Breast epithelium (tissue), 4 donors: ENCODE data around the gene DGKQ. TPM values are rescaled to one million over a fixed set of nuclear protein-coding genes. Genes with fewer than 3 reads are reported as not detected.

ENCODE experiments used
- DNase-seq, 2 donors: peaks; one replicate each; pipeline ENCODE4 v3.0.0-alpha.2; 2019; ENCODE audit warnings: low spot score in 2 of 2
- H3K27ac ChIP-seq, 2 donors: fragments of 200-600 bp; sonication (generic) in 1 of 2; one replicate each; pipeline ENCODE4 v1.5.1; 2016 to 2019; ENCODE audit warnings: mild to moderate bottlenecking in 1 of 2
- H3K27me3 ChIP-seq, 2 donors: fragments of 200-600 bp; sonication (generic) in 1 of 2; one replicate each; pipeline versions ENCODE4 v1.5.1 to v1.6.0; 2017 to 2019; ENCODE audit warnings: control low read depth in 1 of 2, mild to moderate bottlenecking in 1 of 2
- H3K36me3 ChIP-seq: fragments of 200-600 bp; one replicate; pipeline ENCODE4 v1.5.1; 2019
- H3K4me1 ChIP-seq, 2 donors: fragments of 200-600 bp; sonication (generic); one replicate each; pipeline ENCODE4 v1.5.1; 2016 to 2019; ENCODE audit warnings: control low read depth in 1 of 2
- H3K4me3 ChIP-seq, 3 donors: fragments of 200-600 bp; sonication (generic); 1 replicate in 2 of 3; 2 replicates in 1 of 3; pipeline ENCODE4 v1.5.1; 2016 to 2019; ENCODE audit warnings: mild to moderate bottlenecking in 3 of 3, moderate library complexity in 2 of 3
- H3K9me3 ChIP-seq, 2 donors: fragments of 200-600 bp; sonication (generic) in 1 of 2; one replicate each; pipeline ENCODE4 v1.5.1; 2016 to 2019; ENCODE audit warnings: control low read depth in 1 of 2
- CTCF ChIP-seq, 3 donors: fragments of 450-650 bp; IDR thresholded peaks; one replicate each; pipeline ENCODE4 v1.5.1; 2016 to 2017; ENCODE audit warnings: antibody characterized with exemption in 3 of 3, mild to moderate bottlenecking in 3 of 3, moderate library complexity in 3 of 3
- POLR2A ChIP-seq: fragments of 450-650 bp; IDR thresholded peaks from one replicate; pipeline ENCODE4 v1.6.1; 2016; ENCODE audit warnings: antibody characterized with exemption, mild to moderate bottlenecking, moderate library complexity
- POLR2AphosphoS5 ChIP-seq, 3 donors: sonication (generic); formaldehyde crosslinking; IDR thresholded peaks; one replicate each; pipeline ENCODE4 v1.6.1; 2017; ENCODE audit warnings: antibody characterized with exemption in 3 of 3
- intact Hi-C: fragments of 100-400 bp; cut with DNase I; formaldehyde crosslinking; loops from one replicate; pipeline ENCODE4 v1.15.1; 2023; ENCODE audit warnings: low total_unique reads
- total RNA-seq, 3 donors: library from RNA; depleted of rRNA; stranded (reverse); fragments of >200 nt; gene quantifications; one replicate each; pipeline ENCODE4 v1.1.0, GENCODE V29; 2016

Gene DGKQ
- total RNA-seq: 1 to 10 TPM; 5.3 to 9.4 (median 8.8) TPM

- no peaks in the 10 kb centered on the region for H3K27me3 ChIP-seq
- peak; percentile 81 to 86 for DNase-seq
- intact Hi-C loops: no loop called here
- no peaks in the 10 kb centered on the region for H3K36me3 ChIP-seq
- H3K4me3 ChIP-seq: peak within 1 kb of the TSS; percentile 82 to 97 (median 84)
- H3K4me1 ChIP-seq: peaks cover 16% of the 10 kb centered on the region in 2 donors
- H3K27ac ChIP-seq: peak within 1 kb of the TSS; percentile 20 to 56
- no peaks in the 10 kb centered on the region for H3K9me3 ChIP-seq
- TF ChIP-seq POLR2AphosphoS5 (IDR thresholded peaks at IDR 0.05) (no peak), POLR2A (no peak), CTCF (IDR thresholded peaks at IDR 0.05) (no peak)
These were observed at the start of gene DGKQ for GRCh38 chr4:973431-974397. Gene DGKQ (minus strand): TSS chr4:973569. CDS start chr4:973482, 87 bp downstream.

GRCh38 chr4:1022739-1023066 is 49.3 kb upstream of the DGKQ start:
- no peak overlapping the region for H3K27ac ChIP-seq
- no peaks in the 10 kb centered on the region for H3K4me1 ChIP-seq
- no peaks in the 10 kb centered on the region for H3K27me3 ChIP-seq
- TF ChIP-seq CTCF (IDR thresholded peaks at IDR 0.05) (no peak), POLR2AphosphoS5 (IDR thresholded peaks at IDR 0.05) (no peak), POLR2A (no peak)
- H3K4me3 ChIP-seq: no peak overlapping the region
- intact Hi-C loops: no loop called here
- no peak for DNase-seq
- H3K9me3 ChIP-seq: no peaks in the 10 kb centered on the region
- no peaks in the 10 kb centered on the region for H3K36me3 ChIP-seq

GRCh38 chr4:1022051-1022738 is 48.8 kb upstream of the DGKQ start:
- Histone ChIP-seq H3K36me3 (no peaks in the 10 kb centered on the region), H3K4me1 (no peaks in the 10 kb centered on the region), H3K27ac (no peak overlapping the region), H3K9me3 (no peaks in the 10 kb centered on the region), H3K4me3 (no peak overlapping the region), H3K27me3 (no peaks in the 10 kb centered on the region)
- no peak for DNase-seq
- intact Hi-C loops: no loop called here
- TF ChIP-seq CTCF (IDR thresholded peaks at IDR 0.05) (no peak), POLR2AphosphoS5 (IDR thresholded peaks at IDR 0.05) (no peak), POLR2A (no peak)

- intact Hi-C loops: no loop called here
- Histone ChIP-seq H3K36me3 (no peaks in the 10 kb centered on the region), H3K9me3 (no peaks in the 10 kb centered on the region), H3K27ac (no peak overlapping the region), H3K4me1 (no peaks in the 10 kb centered on the region), H3K4me3 (no peak overlapping the region), H3K27me3 (no peaks in the 10 kb centered on the region)
- TF ChIP-seq POLR2A (no peak), CTCF (IDR thresholded peaks at IDR 0.05) (no peak), POLR2AphosphoS5 (IDR thresholded peaks at IDR 0.05) (no peak)
- DNase-seq: no peak
These were observed 48.1 kb upstream of the DGKQ start for GRCh38 chr4:1021386-1022050.
